GM12878 (cell line): ENCODE measurements around the gene H2BK1. TPM values are rescaled to one million over a fixed set of nuclear protein-coding genes. Genes with fewer than 3 reads are reported as not detected.

Source experiments
- ATAC-seq: fragments of 200-7000 bp; cut with Tn5 transposase; 3 replicates; pipeline ENCODE4 v1.9.1; 2020; ENCODE audit warnings: mild to moderate bottlenecking, moderate library complexity
- BruUV-seq: library from RNA; stranded (reverse); fragments of 400-500 nt; replicated peaks from 2 replicates; lab custom pipeline; 2021; lab: Mats Ljungman, UMichigan
- CTCF ChIA-PET: fragments of 300-600 bp; sonication (Branson Sonifier 250); formaldehyde crosslinking; extraction: SDS; loops from one replicate; lab custom pipeline; 2021; ENCODE audit warnings: inconsistent platforms; lab: Yijun Ruan, JAX
- POLR2A ChIA-PET: fragments of 350-600 bp; formaldehyde crosslinking; extraction: SDS; loops from one replicate; lab custom pipeline; 2021; ENCODE audit warnings: inconsistent platforms; lab: Charles Lee
- RAD21 ChIA-PET: fragments of 300-600 bp; sonication (Branson Sonifier 250); formaldehyde crosslinking; loops from one replicate; lab custom pipeline; 2023; ENCODE audit warnings: antibody characterized with exemption; ENCODE audit not compliant: unreplicated experiment; lab: Charles Lee
- SMC1A ChIA-PET: fragments of 300-600 bp; sonication (Branson Sonifier 250); formaldehyde crosslinking; loops from one replicate; lab custom pipeline; 2023; ENCODE audit not compliant: unreplicated experiment, uncharacterized antibody; lab: Charles Lee
- DNase-seq: peaks from one replicate; pipeline ENCODE4 v3.0.0-alpha.2; 2011; ENCODE audit warnings: low read depth, low spot score
- FAIRE-seq: peaks from 3 replicates; lab custom pipeline; 2011; peaks lifted over from hg19 to GRCh38; lab: Jason Lieb, UNC
- H2AFZ ChIP-seq: 2 replicates; pipeline ENCODE4 v1.6.0; 2011; ENCODE audit warnings: low read depth, low read length, control low read depth; ENCODE audit not compliant: control insufficient read depth
- H3K27ac ChIP-seq: 2 replicates; pipeline ENCODE4 v1.5.1; 2011; ENCODE audit warnings: control low read depth; ENCODE audit not compliant: control insufficient read depth, insufficient read depth
- H3K27me3 ChIP-seq, 2 experiments: replicated peaks in 1 of 2; 2 replicates each; pipeline versions ENCODE4 v1.6.0 to v1.6.1; 2011; ENCODE audit warnings: low read length in 1 of 2; ENCODE audit not compliant: control insufficient read depth in 2 of 2, insufficient read depth in 2 of 2
- H3K36me3 ChIP-seq, 2 experiments: 2 replicates each; pipeline ENCODE4 v1.5.1; 2011; ENCODE audit warnings: low read length in 1 of 2; ENCODE audit not compliant: control insufficient read depth in 2 of 2, insufficient read depth in 2 of 2
- H3K4me1 ChIP-seq: 2 replicates; pipeline ENCODE4 v1.6.1; 2011; ENCODE audit warnings: mild to moderate bottlenecking, low read length, moderate library complexity, mixed read lengths; ENCODE audit not compliant: control insufficient read depth, insufficient read depth
- H3K4me2 ChIP-seq: 2 replicates; pipeline ENCODE4 v1.6.0; 2011; ENCODE audit warnings: control low read depth; ENCODE audit not compliant: control insufficient read depth, insufficient read depth
- H3K4me3 ChIP-seq: fragments of 200-600 bp; sonication (generic); 2 replicates; pipeline ENCODE4 v1.5.1; 2016
- H3K79me2 ChIP-seq: 2 replicates; pipeline ENCODE4 v1.6.0; 2011; ENCODE audit warnings: low read length; ENCODE audit not compliant: control insufficient read depth, insufficient read depth
- H3K9ac ChIP-seq: 2 replicates; pipeline ENCODE4 v1.8.0; 2011; ENCODE audit warnings: low read length, control low read depth, mixed read lengths; ENCODE audit not compliant: control insufficient read depth, insufficient read depth
- H3K9me3 ChIP-seq: replicated peaks from 3 replicates; pipeline ENCODE4 v1.5.1; 2011; ENCODE audit warnings: mild to moderate bottlenecking, low read length; ENCODE audit not compliant: control insufficient read depth, insufficient read depth
- H4K20me1 ChIP-seq: 2 replicates; pipeline ENCODE4 v1.6.0; 2011; ENCODE audit not compliant: control insufficient read depth, insufficient read depth
- BCLAF1 ChIP-seq: fragments of 450-650 bp; IDR thresholded peaks from 2 replicates; pipeline ENCODE4 v1.6.1; 2017; ENCODE audit warnings: antibody characterized with exemption, mild to moderate bottlenecking, moderate library complexity
- CHD4 ChIP-seq: fragments of 200-600 bp; sonication (generic); IDR thresholded peaks from 2 replicates; pipeline ENCODE4 v1.6.1; 2016; ENCODE audit warnings: mild to moderate bottlenecking
- CREB1 ChIP-seq: IDR thresholded peaks from 2 replicates; pipeline ENCODE4 v1.6.1; 2012; ENCODE audit warnings: low read depth, mild to moderate bottlenecking, inconsistent platforms
- IRF4 ChIP-seq: IDR thresholded peaks from 2 replicates; pipeline ENCODE4 v1.6.1; 2011; ENCODE audit warnings: low read depth, low read length
- KAT2A ChIP-seq: conservative IDR thresholded peaks from 2 replicates; pipeline ENCODE4 v1.6.1; 2011; ENCODE audit warnings: low read depth, low read length; ENCODE audit not compliant: control insufficient read depth
- YY1 ChIP-seq: IDR thresholded peaks from 2 replicates; pipeline ENCODE4 v1.6.1; 2011; ENCODE audit warnings: low read depth, mild to moderate bottlenecking, low read length
- ZNF592 ChIP-seq: fragments of 450-650 bp; IDR thresholded peaks from 2 replicates; pipeline ENCODE4 v1.6.1; 2017; ENCODE audit warnings: mild to moderate bottlenecking, moderate library complexity
- WGBS: methylation state at CpG from one replicate; pipeline ENCODE4 v1.1.6; 2016; ENCODE audit warnings: low lambda C conversion rate; ENCODE audit not compliant: insufficient replicate concordance, insufficient coverage; ENCODE audit errors: missing lambda C conversion rate; 5-methylcytosine and 5-hydroxymethylcytosine counted together
- in situ Hi-C: fragments of 300-500 bp; cut with MboI; formaldehyde crosslinking; loops from 9 replicates; pipeline ENCODE4 v1.14.3; 2018; ENCODE audit warnings: mixed read lengths
- intact Hi-C: fragments of 100-400 bp; cut with micrococcal nuclease; formaldehyde crosslinking; loops from one replicate; pipeline ENCODE4 v1.14.2; 2022; ENCODE audit not compliant: unreplicated experiment
- polyA plus RNA-seq, 11 experiments: library from polyadenylated mRNA; depleted of rRNA in 4 of 11; unstranded in 6 of 11; stranded (reverse) in 5 of 11; fragments of >200 nt; fragmentation: Nextera tagmentation in 4 of 11; fragmentation: Illumina TruSeq in 1 of 11; extraction: Ambion mirVana in 4 of 11; extraction: Trizol in 1 of 11; gene quantifications; 1 replicate in 1 of 11; 2 replicates in 10 of 11; pipeline versions ENCODE4 v1.2.1 to v1.2.3, GENCODE V29; 2011 to 2016; ENCODE audit warnings: inconsistent platforms in 2 of 11, missing spikeins in 2 of 11, low read depth in 1 of 11
- total RNA-seq, 4 experiments: library from RNA; depleted of rRNA in 3 of 4; stranded (reverse); fragments of >200 nt in 3 of 4; fragmentation: Illumina TruSeq in 1 of 4; extraction: Trizol in 1 of 4; gene quantifications; 2 replicates each; pipeline versions ENCODE4 v1.2.1 to v1.2.3, GENCODE V29; 2013 to 2021

The H2BK1 gene
- total and polyA plus RNA-seq, 10 of the 15 experiments (the other 5 are each of a cell fraction or from before 2014, with no cell fraction given), result 0.54 TPM; not detected in 9

- no peak for TF ChIP-seq ZNF592
- no peak for TF ChIP-seq IRF4
- no peak for TF ChIP-seq BCLAF1
- no peak for TF ChIP-seq CHD4
- no peak for TF ChIP-seq YY1
- no peak for TF ChIP-seq CREB1
- TF ChIP-seq KAT2A, result no peak
- H3K4me1 ChIP-seq, result no peaks in the 10 kb centered on the region
- peaks cover 14 to 23% of the 10 kb centered on the region in 2 experiments for H3K27me3 ChIP-seq
- H3K9me3 ChIP-seq, result no peaks in the 10 kb centered on the region
- no peak for FAIRE-seq
- no peak for DNase-seq
- POLR2A ChIA-PET, result no interaction called here
- intact Hi-C loops, result no loop called here
- H3K4me2 ChIP-seq, result no peak overlapping the region
- no peak overlapping the region for H2AFZ ChIP-seq
- no peak for ATAC-seq
- no TSS peak for BruUV-seq
- H3K79me2 ChIP-seq, result no peaks in the 10 kb centered on the region
- H3K9ac ChIP-seq, result no peak overlapping the region
- H3K27ac ChIP-seq, result no peak overlapping the region
- H3K36me3 ChIP-seq, result no peaks in the 10 kb centered on the region
- H4K20me1 ChIP-seq, result no peaks in the 10 kb centered on the region
- in situ Hi-C loops, result no loop called here
- SMC1A ChIA-PET, result no interaction called here
- CTCF ChIA-PET, result interaction anchor here (0.8 kb wide), 1 partner anchor 59 kb away, joined by 3 read pairs; the partner anchor contains the start of gene ABCF2
- WGBS, result 32% methylated on average over 10 of the region's 10 CpGs
- no peak overlapping the region for H3K4me3 ChIP-seq
- RAD21 ChIA-PET, result no interaction called here
These were observed 41.5 kb downstream of the H2BK1 start for GRCh38 chr7:151168787-151169162.
